Neuronal stem cell (in vitro differentiated cells): ENCODE measurements around the gene EXOC3L4. TPM values are rescaled to one million over a fixed set of nuclear protein-coding genes. Genes with fewer than 3 reads are reported as not detected.
A peak's percentile ranks its signal among the peaks of the same experiment; 100 is the strongest.
"Not testable (repeated sequence)": the region's sequence is repeated elsewhere in the genome, so short reads cannot be mapped to it uniquely, and the experiment has no call there.

Experiments used
- DNase-seq: peaks from one replicate; pipeline ENCODE4 v3.0.0-alpha.2; 2013; ENCODE audit warnings: low spot score
- H2AFZ ChIP-seq: one replicate; pipeline ENCODE4 v1.6.1; 2013; ENCODE audit warnings: mild to moderate bottlenecking, low read length, inconsistent platforms
- H2AK5ac ChIP-seq: 2 replicates; pipeline ENCODE4 v1.6.1; 2013; ENCODE audit warnings: low read depth, mild to moderate bottlenecking, inconsistent platforms, low read length, moderate library complexity, mixed read lengths
- H2BK120ac ChIP-seq: 2 replicates; pipeline ENCODE4 v1.6.1; 2013; ENCODE audit warnings: low read depth, mild to moderate bottlenecking, inconsistent platforms, low read length, moderate library complexity, mixed read lengths
- H2BK12ac ChIP-seq: one replicate; pipeline ENCODE4 v1.6.1; 2013; ENCODE audit warnings: low read length, inconsistent platforms
- H2BK15ac ChIP-seq: 2 replicates; pipeline ENCODE4 v1.6.1; 2013; ENCODE audit warnings: mild to moderate bottlenecking, low read length, inconsistent platforms, mixed read lengths
- H2BK5ac ChIP-seq: one replicate; pipeline ENCODE4 v1.6.1; 2013; ENCODE audit warnings: inconsistent platforms, mild to moderate bottlenecking, low read length, moderate library complexity
- H3K14ac ChIP-seq: one replicate; pipeline ENCODE4 v1.6.1; 2013; ENCODE audit warnings: low read length, inconsistent platforms
- H3K18ac ChIP-seq: 2 replicates; pipeline ENCODE4 v1.6.1; 2013; ENCODE audit warnings: low read length, inconsistent platforms
- H3K23ac ChIP-seq: 2 replicates; pipeline ENCODE4 v1.6.1; 2013; ENCODE audit warnings: low read depth, mild to moderate bottlenecking, mixed read lengths, low read length, inconsistent platforms; ENCODE audit not compliant: poor library complexity
- H3K27ac ChIP-seq: replicated peaks from 3 replicates; pipeline ENCODE4 v1.5.1; 2013; ENCODE audit warnings: low read length, inconsistent platforms
- H3K27me3 ChIP-seq, 3 experiments: 2 replicates each; pipeline ENCODE4 v1.6.1; 2013; ENCODE audit warnings: low read length in 3 of 3, mild to moderate bottlenecking in 2 of 3, inconsistent platforms in 1 of 3, low read depth in 1 of 3, mixed read lengths in 1 of 3, moderate library complexity in 1 of 3; ENCODE audit not compliant: control insufficient read depth in 3 of 3, insufficient read depth in 3 of 3
- H3K36me3 ChIP-seq, 2 donors: replicated peaks in 1 of 2; 2 replicates each; pipeline ENCODE4 v1.6.1; 2013; ENCODE audit warnings: low read length in 2 of 2; ENCODE audit not compliant: control insufficient read depth in 2 of 2, insufficient read depth in 2 of 2
- H3K4ac ChIP-seq: 2 replicates; pipeline ENCODE4 v1.6.1; 2013; ENCODE audit warnings: inconsistent platforms, mild to moderate bottlenecking, low read length, moderate library complexity
- H3K4me1 ChIP-seq, 2 donors: 1 replicate in 1 of 2; 2 replicates in 1 of 2; pipeline ENCODE4 v1.6.1; 2013; ENCODE audit warnings: low read length in 2 of 2, low read depth in 1 of 2; ENCODE audit not compliant: control insufficient read depth in 2 of 2, insufficient read depth in 1 of 2
- H3K4me2 ChIP-seq: one replicate; pipeline ENCODE4 v1.6.1; 2013; ENCODE audit warnings: mild to moderate bottlenecking, low read length, inconsistent platforms; ENCODE audit not compliant: insufficient read depth, poor library complexity, severe bottlenecking
- H3K4me3 ChIP-seq, 2 donors: 2 replicates each; pipeline ENCODE4 v1.5.1; 2013; ENCODE audit warnings: low read length in 2 of 2, mild to moderate bottlenecking in 2 of 2, inconsistent platforms in 1 of 2, moderate library complexity in 1 of 2
- H3K79me1 ChIP-seq: one replicate; pipeline ENCODE4 v1.6.1; 2013; ENCODE audit warnings: low read depth, mild to moderate bottlenecking, inconsistent platforms, low read length, moderate library complexity
- H3K9ac ChIP-seq: one replicate; pipeline ENCODE4 v1.6.1; 2013; ENCODE audit warnings: mild to moderate bottlenecking, low read depth, low read length, inconsistent platforms; ENCODE audit not compliant: poor library complexity
- H3K9me3 ChIP-seq, 2 donors: replicated peaks in 1 of 2; 2 replicates each; pipeline versions ENCODE3 to v1.6.1; 2013; ENCODE audit warnings: low read length in 2 of 2, mild to moderate bottlenecking in 2 of 2, inconsistent platforms in 1 of 2, low read depth in 1 of 2, mixed read lengths in 1 of 2, moderate library complexity in 1 of 2; ENCODE audit not compliant: control insufficient read depth in 2 of 2, insufficient read depth in 1 of 2
- H4K8ac ChIP-seq: one replicate; pipeline ENCODE4 v1.6.1; 2013; ENCODE audit warnings: low read depth, mild to moderate bottlenecking, inconsistent platforms, low read length, moderate library complexity
- H4K91ac ChIP-seq: one replicate; pipeline ENCODE4 v1.6.1; 2013; ENCODE audit warnings: low read length, low read depth, mild to moderate bottlenecking, inconsistent platforms; ENCODE audit not compliant: poor library complexity
- WGBS, 2 donors: extraction: QIAGEN DNeasy Blood & Tissue Kit; methylation state at CpG; one replicate each; pipeline ENCODE4 v1.1.7; 2013; ENCODE audit warnings: missing lambda C conversion rate in 2 of 2, mixed read lengths in 1 of 2; ENCODE audit not compliant: insufficient read length in 2 of 2, insufficient replicate concordance in 1 of 2; ENCODE audit errors: extremely low coverage in 2 of 2; 5-methylcytosine and 5-hydroxymethylcytosine counted together
- polyA plus RNA-seq, 2 experiments: library from polyadenylated mRNA; stranded (reverse); fragments of 200-250 nt; gene quantifications; one replicate each; pipeline ENCODE4 v1.2.3, GENCODE V29; 2013

The EXOC3L4 gene
- polyA plus RNA-seq (2013, experiment 1 of 2), result not detected
- not detected for polyA plus RNA-seq (2013, experiment 2 of 2)

DNA sequence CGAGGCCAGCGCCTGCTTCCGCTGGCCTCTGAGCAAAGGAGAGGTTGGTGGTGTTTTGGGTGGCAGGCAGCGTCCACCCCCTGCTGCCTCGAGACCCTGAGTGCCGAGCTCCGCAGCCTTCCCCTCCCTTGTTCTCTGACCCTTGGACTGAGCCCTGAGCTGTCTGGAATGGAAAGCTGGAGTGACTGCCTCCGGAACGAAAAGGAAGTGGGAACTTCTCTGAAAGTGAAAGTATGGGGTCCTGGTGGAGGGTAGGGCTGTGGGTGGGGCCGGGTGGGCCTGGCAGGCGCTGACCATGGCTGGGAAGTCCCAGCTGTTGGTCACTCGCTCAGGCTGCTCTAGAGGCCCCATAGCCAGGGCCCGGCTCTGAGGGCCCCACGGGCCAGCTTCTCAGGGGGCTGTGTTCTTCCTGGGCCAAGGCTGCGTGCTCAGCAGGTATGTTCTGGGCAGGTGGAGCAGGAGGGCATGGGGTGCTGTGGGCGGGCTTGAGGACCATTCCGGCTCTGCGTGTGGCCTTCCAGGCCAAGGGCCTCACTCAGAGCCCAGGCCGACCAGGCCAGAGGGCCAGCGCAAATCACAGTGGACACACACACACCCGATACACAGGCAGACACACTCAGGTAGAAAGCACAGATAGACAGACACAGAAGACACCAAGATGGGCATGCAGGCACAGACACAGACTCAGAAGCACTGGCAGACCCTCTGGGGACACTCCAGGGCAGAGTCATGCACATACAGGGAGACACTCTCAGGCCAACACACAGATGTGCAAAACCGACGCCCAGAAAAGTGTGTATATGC lies at the start of gene EXOC3L4:
TSS of gene EXOC3L4 (plus strand) at position 320 of the 804 bp plus-strand sequence. CDS start 5,495 bp downstream, outside the sequence.
- Histone ChIP-seq H3K79me1 (peaks cover 3% of the 10 kb centered on the region), H2AK5ac (peak within 1 kb of the TSS; percentile 96), H3K4me2 (no peak within 1 kb of the TSS), H3K4me1 (peaks cover 12 to 13% of the 10 kb centered on the region in 2 donors), H3K14ac (peak within 1 kb of the TSS; percentile 89), H2BK120ac (peak within 1 kb of the TSS; percentile 72), H3K4ac (peak within 1 kb of the TSS; percentile 66), H3K27me3 (peaks cover 0 to 62% (median 16%) of the 10 kb centered on the region in 3 experiments), H2BK15ac (peak within 1 kb of the TSS; percentile 92), H2AFZ (peak within 1 kb of the TSS; percentile 71), H3K27ac (no peak within 1 kb of the TSS), H3K9me3 (no peaks in the 10 kb centered on the region), H2BK5ac (peak within 1 kb of the TSS; percentile 24), H4K8ac (peak within 1 kb of the TSS; percentile 65), H4K91ac (no peak within 1 kb of the TSS), H3K23ac (peak within 1 kb of the TSS; percentile 65), H3K36me3 (no peaks in the 10 kb centered on the region), H3K4me3 (peak within 1 kb of the TSS in 1 of 2 donors; percentile 40), H2BK12ac (peak within 1 kb of the TSS; percentile 84), H3K18ac (peak within 1 kb of the TSS; percentile 83), H3K9ac (peak within 1 kb of the TSS; percentile 63)
- WGBS, 2 donors, result no CpG with 5 or more reads among the region's 23 CpGs
- no peak for DNase-seq

DNA sequence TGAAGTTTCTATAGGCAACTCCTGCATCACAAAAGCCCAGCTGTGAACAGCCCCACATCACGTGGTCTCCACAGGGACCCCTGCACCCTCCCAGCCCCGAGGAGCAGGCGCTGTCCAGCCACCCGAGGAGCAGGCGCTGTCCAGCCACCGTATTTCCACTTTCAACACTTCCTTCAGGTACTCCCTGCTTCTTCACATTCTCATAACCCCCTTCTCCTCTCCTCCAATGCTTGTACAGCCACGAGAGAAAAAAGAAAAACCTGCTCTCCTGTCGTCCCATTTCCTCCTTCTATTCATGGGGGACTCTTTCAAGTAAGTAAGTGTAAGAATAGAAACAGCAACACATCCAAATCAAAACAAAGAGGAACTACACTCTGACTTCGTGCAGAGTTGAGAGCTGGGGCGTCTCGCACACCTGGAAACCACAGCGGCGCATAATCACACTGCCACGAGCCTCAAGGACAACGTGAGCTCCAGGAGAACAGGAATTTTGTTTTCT lies 49.1 kb upstream of the EXOC3L4 start:
- Histone ChIP-seq H3K27me3 (no peaks in the 10 kb centered on the region), H3K79me1 (peaks cover 11% of the 10 kb centered on the region), H3K4me2 (no peak overlapping the region), H3K9ac (no peak overlapping the region), H2BK15ac (no peak overlapping the region), H2AK5ac (no peak overlapping the region), H3K4ac (no peak overlapping the region), H2BK120ac (no peak overlapping the region), H3K36me3 (peaks cover 7 to 27% of the 10 kb centered on the region in 2 donors), H4K8ac (no peak overlapping the region), H3K27ac (no peak overlapping the region), H2BK12ac (no peak overlapping the region), H3K18ac (no peak overlapping the region), H4K91ac (no peak overlapping the region), H3K4me3 (no peak overlapping the region), H2AFZ (no peak overlapping the region), H3K9me3 (peaks cover 8 to 23% of the 10 kb centered on the region in 2 donors), H3K14ac (no peak overlapping the region), H2BK5ac (no peak overlapping the region), H3K23ac (no peak overlapping the region), H3K4me1 (peaks cover 6 to 10% of the 10 kb centered on the region in 2 donors)
- DNase-seq, result no peak
- no CpG with 5 or more reads among the region's 15 CpGs for WGBS, 2 donors

DNA sequence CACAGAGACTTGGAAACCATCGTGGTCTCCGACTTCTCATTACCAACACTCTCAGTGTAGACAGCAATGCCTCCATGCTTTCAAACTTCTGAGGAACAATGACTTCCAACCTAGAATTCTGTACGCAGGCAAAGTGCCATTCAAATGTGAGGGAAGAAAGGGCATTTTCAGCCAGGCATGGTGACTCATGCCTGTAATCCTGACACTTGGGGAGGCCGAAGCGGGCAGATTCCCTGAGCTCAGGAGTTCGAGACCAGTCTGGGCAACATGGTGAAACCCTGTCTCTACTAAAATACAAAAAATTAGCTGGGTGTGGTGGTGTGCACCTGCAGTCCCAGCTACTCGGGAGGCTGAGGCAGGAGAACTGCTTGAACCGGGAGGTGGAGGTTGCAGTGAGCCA lies 47.1 kb upstream of the EXOC3L4 start:
- not testable (repeated sequence) for H2BK120ac ChIP-seq, H4K8ac ChIP-seq, H3K14ac ChIP-seq, H4K91ac ChIP-seq, H3K27ac ChIP-seq, H3K18ac ChIP-seq, H3K4ac ChIP-seq, H2BK12ac ChIP-seq, H3K4me3 ChIP-seq, H3K79me1 ChIP-seq, H3K9ac ChIP-seq, DNase-seq, H3K4me2 ChIP-seq, H3K4me1 ChIP-seq, H2BK5ac ChIP-seq, H2AK5ac ChIP-seq, H3K9me3 ChIP-seq, H3K27me3 ChIP-seq, H3K23ac ChIP-seq, H2AFZ ChIP-seq, H2BK15ac ChIP-seq
- peaks cover 4 to 10% of the 10 kb centered on the region in 2 donors for H3K36me3 ChIP-seq
- WGBS, 2 donors, result no CpG with 5 or more reads among the region's 8 CpGs

DNA sequence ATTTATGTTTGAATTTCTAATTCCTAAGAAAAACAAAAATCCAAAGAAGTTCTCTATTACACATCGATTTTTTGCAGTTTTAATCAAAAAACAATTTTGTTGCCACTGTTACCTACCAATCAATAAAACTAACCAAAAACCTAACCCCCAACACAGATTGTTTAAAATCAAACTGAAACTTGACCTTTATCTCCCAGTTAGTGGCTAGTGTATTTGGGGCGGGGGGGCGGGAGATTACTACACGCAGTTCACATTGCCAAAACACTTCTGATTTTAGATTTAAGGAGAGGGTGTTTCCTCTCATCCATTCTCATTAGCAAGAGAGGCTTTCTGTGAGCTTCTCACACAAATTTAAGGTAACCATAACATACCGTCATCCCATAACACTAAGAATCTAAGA lies 43.6 kb upstream of the EXOC3L4 start:
- Histone ChIP-seq H3K27me3 (no peaks in the 10 kb centered on the region), H2AFZ (no peak overlapping the region), H2BK120ac (no peak overlapping the region), H3K14ac (no peak overlapping the region), H4K8ac (no peak overlapping the region), H3K4ac (no peak overlapping the region), H3K9ac (no peak overlapping the region), H2AK5ac (no peak overlapping the region), H3K4me2 (no peak overlapping the region), H3K79me1 (peaks cover 6% of the 10 kb centered on the region), H3K36me3 (peaks cover 2 to 17% of the 10 kb centered on the region in 2 donors), H3K4me1 (peaks cover under 1 to 3% of the 10 kb centered on the region in 2 donors), H3K9me3 (no peaks in the 10 kb centered on the region), H2BK12ac (no peak overlapping the region), H4K91ac (no peak overlapping the region), H2BK5ac (no peak overlapping the region), H3K23ac (no peak overlapping the region), H3K4me3 (no peak overlapping the region), H3K18ac (no peak overlapping the region), H3K27ac (no peak overlapping the region), H2BK15ac (no peak overlapping the region)
- no CpG with 5 or more reads among the region's 5 CpGs for WGBS, 2 donors
- DNase-seq, result no peak
